Omental fat pad (tissue), 4 donors: ENCODE measurements around the gene CAPS. TPM values are rescaled to one million over a fixed set of nuclear protein-coding genes. Genes with fewer than 3 reads are reported as not detected.
A peak's percentile ranks its signal among the peaks of the same experiment; 100 is the strongest.

Experiments
- ATAC-seq: fragments of 150-250 bp; one replicate; pipeline ENCODE4 v1.9.1; 2016; ENCODE audit warnings: mild to moderate bottlenecking, moderate library complexity; ENCODE audit not compliant: low FRiP score
- DNase-seq: peaks from one replicate; pipeline ENCODE4 v3.0.0-alpha.2; 2019; ENCODE audit warnings: low spot score
- CTCF ChIP-seq, 3 donors: fragments of 450-650 bp; IDR thresholded peaks; one replicate each; pipeline ENCODE4 v1.5.1; 2016 to 2017; ENCODE audit warnings: antibody characterized with exemption in 3 of 3, mild to moderate bottlenecking in 3 of 3, moderate library complexity in 2 of 3
- total RNA-seq, 4 donors: library from RNA; depleted of rRNA; stranded (reverse); fragments of >200 nt; gene quantifications; one replicate each; pipeline ENCODE4 v1.1.0, GENCODE V29; 2016

The CAPS gene
- total RNA-seq, 4 donors from 2014 or later, result 2.3 to 9.0 (median 4.6) TPM

GRCh38 chr19:5899728-5900526 is 14.1 kb upstream of the CAPS start:
- TF ChIP-seq CTCF (IDR thresholded peaks at IDR 0.05), result no peak
- DNase-seq (no peak), ATAC-seq (no peak)

GRCh38 chr19:5900976-5901375 is 13.1 kb upstream of the CAPS start:
- DNase-seq (no peak), ATAC-seq (no peak)
- no peak for TF ChIP-seq CTCF (IDR thresholded peaks at IDR 0.05)

GRCh38 chr19:5903056-5903623 is 10.9 kb upstream of the CAPS start:
- ATAC-seq, result no peak
- no peak for TF ChIP-seq CTCF (IDR thresholded peaks at IDR 0.05)
- DNase-seq, result no peak

GRCh38 chr19:5903624-5904351 is 10.3 kb upstream of the CAPS start, which contains the start of gene NDUFA11:
Gene NDUFA11, minus strand, starts transcription at chr19:5903790. Its CDS starts 82 bp downstream, at chr19:5903708.
- DNase-seq, result peak; percentile 100
- ATAC-seq, result peak; percentile 84
- no peak for TF ChIP-seq CTCF (IDR thresholded peaks at IDR 0.05)

GRCh38 chr19:5904352-5905113 is 9.5 kb upstream of the CAPS start, which contains the start of gene VMAC:
Gene VMAC, plus strand, starts transcription at chr19:5904872. Its CDS starts 19 bp downstream, at chr19:5904891.
- ATAC-seq, result peak; percentile 90
- DNase-seq, result peak; percentile 100
- TF ChIP-seq CTCF (IDR thresholded peaks at IDR 0.05), result no peak

GRCh38 chr19:5905114-5905778 is 8.8 kb upstream of the CAPS start:
- DNase-seq (no peak), ATAC-seq (no peak)
- TF ChIP-seq CTCF (IDR thresholded peaks at IDR 0.05), result no peak
